HepG2 (cell line): ENCODE measurements around the gene ALG5. TPM values are rescaled to one million over a fixed set of nuclear protein-coding genes. Genes with fewer than 3 reads are reported as not detected.

Experiments used
- CEBPB ChIP-seq: IDR thresholded peaks from 2 replicates; pipeline ENCODE4 v1.6.1; 2011; ENCODE audit warnings: low read depth, low read length, improper control_type of control experiment, borderline replicate concordance
- CREB3 ChIP-seq: sonication (generic); formaldehyde crosslinking; IDR thresholded peaks from 2 replicates; pipeline ENCODE4 v1.5.0; 2020; ENCODE audit warnings: missing genetic modification reagents
- EZH2 ChIP-seq: conservative IDR thresholded peaks from 2 replicates; pipeline ENCODE4 v1.6.1; 2012; ENCODE audit warnings: mild to moderate bottlenecking, low read depth, low read length, moderate library complexity
- HMGA1 ChIP-seq: sonication (generic); formaldehyde crosslinking; conservative IDR thresholded peaks from 2 replicates; pipeline ENCODE4 v1.4.0; 2020; ENCODE audit warnings: missing genetic modification reagents
- MEIS1 ChIP-seq: sonication (generic); formaldehyde crosslinking; IDR thresholded peaks from 2 replicates; pipeline ENCODE4 v1.9.0; 2021; ENCODE audit warnings: mild to moderate bottlenecking, missing genetic modification reagents, moderate library complexity, borderline replicate concordance
- MXD4 ChIP-seq: IDR thresholded peaks from 2 replicates; pipeline ENCODE4 v1.6.1; 2016; ENCODE audit warnings: mild to moderate bottlenecking, missing biosample characterization, missing genetic modification reagents
- NFAT5 ChIP-seq: sonication (generic); formaldehyde crosslinking; IDR thresholded peaks from 2 replicates; pipeline ENCODE4 v1.4.0; 2020; ENCODE audit warnings: missing genetic modification reagents
- RBM22 ChIP-seq: fragments of 200-400 bp; formaldehyde crosslinking; optimal IDR thresholded peaks from 2 replicates; pipeline ENCODE3; 2017; ENCODE audit warnings: mild to moderate bottlenecking, low read length, moderate library complexity
- SKI ChIP-seq: fragments of 450-650 bp; IDR thresholded peaks from one replicate; pipeline ENCODE4 v1.6.1; 2018; ENCODE audit warnings: mild to moderate bottlenecking; ENCODE audit not compliant: partially characterized antibody
- TGIF2 ChIP-seq: IDR thresholded peaks from 2 replicates; pipeline ENCODE4 v1.6.1; 2016; ENCODE audit warnings: control low read depth, missing compliant biosample characterization
- ZNF121 ChIP-seq: sonication (generic); formaldehyde crosslinking; IDR thresholded peaks from 2 replicates; pipeline ENCODE4 v1.5.0; 2020; ENCODE audit warnings: mild to moderate bottlenecking, missing genetic modification reagents
- ZNF318 ChIP-seq: sonication (generic); formaldehyde crosslinking; IDR thresholded peaks from 2 replicates; pipeline ENCODE4 v1.4.0; 2020; ENCODE audit warnings: mild to moderate bottlenecking, missing genetic modification reagents
- ZNF549 ChIP-seq: sonication (generic); formaldehyde crosslinking; IDR thresholded peaks from 2 replicates; pipeline ENCODE4 v1.5.0; 2020; ENCODE audit warnings: missing genetic modification reagents
- polyA plus RNA-seq, 8 experiments: library from polyadenylated mRNA; depleted of rRNA in 3 of 8; stranded (reverse) in 7 of 8; unstranded in 1 of 8; fragments of >200 nt; fragmentation: Illumina TruSeq in 4 of 8; extraction: Trizol in 4 of 8; gene quantifications; 2 replicates each; pipeline versions ENCODE4 v1.2.1 to v1.2.3, GENCODE V29; 2011 to 2016; ENCODE audit warnings: low read depth in 4 of 8, missing spikeins in 1 of 8, mixed read lengths in 1 of 8; ENCODE audit not compliant: insufficient read depth in 1 of 8
- total RNA-seq, 5 experiments: library from RNA; depleted of rRNA; stranded (reverse); fragments of >200 nt; fragmentation: Illumina TruSeq; extraction: Trizol; gene quantifications; 2 replicates each; pipeline ENCODE4 v1.2.3, GENCODE V29; 2016; ENCODE audit warnings: low read depth in 1 of 5

ALG5 gene
- total and polyA plus RNA-seq, 2 of the 13 experiments (the other 11 are each of a cell fraction or from before 2014, with no cell fraction given), result 27.8 to 51.1 TPM

- TF ChIP-seq RBM22 (no peak), TGIF2 (CRISPR knock-in tag) (no peak), ZNF549 (CRISPR knock-in tag) (no peak), HMGA1 (CRISPR knock-in tag) (no peak), ZNF318 (CRISPR knock-in tag) (no peak), ZNF121 (CRISPR knock-in tag) (no peak), EZH2 (no peak), NFAT5 (CRISPR knock-in tag) (no peak), SKI (peak; percentile 31), MXD4 (CRISPR knock-in tag) (0 out of 2 replicates have a peak, but pooled peaks have one; percentile 39), CREB3 (CRISPR knock-in tag) (no peak), MEIS1 (CRISPR knock-in tag) (no peak), CEBPB (no peak)
These were observed 79.8 kb downstream of the ALG5 start (continued) for GRCh38 chr13:36919171-36919832.
